IPS-15b (cell line): ENCODE results near the gene CTNNA3.

Experiments
- H3K27me3 ChIP-seq: one replicate; pipeline ENCODE4 v1.6.1; 2013; ENCODE audit warnings: low read length; ENCODE audit not compliant: control insufficient read depth, insufficient read depth
- H3K36me3 ChIP-seq: one replicate; pipeline ENCODE4 v1.6.1; 2013; ENCODE audit warnings: low read length; ENCODE audit not compliant: control insufficient read depth, insufficient read depth
- H3K4me1 ChIP-seq: one replicate; pipeline ENCODE4 v1.6.1; 2013; ENCODE audit warnings: mild to moderate bottlenecking, low read length; ENCODE audit not compliant: control insufficient read depth, insufficient read depth
- H3K4me3 ChIP-seq: one replicate; pipeline ENCODE4 v1.5.1; 2013; ENCODE audit warnings: low read depth, low read length
- H3K9ac ChIP-seq: one replicate; pipeline ENCODE4 v1.6.1; 2013; ENCODE audit warnings: low read depth, mild to moderate bottlenecking, low read length
- H3K9me3 ChIP-seq: one replicate; pipeline ENCODE4 v1.6.1; 2013; ENCODE audit warnings: mild to moderate bottlenecking, low read length; ENCODE audit not compliant: control insufficient read depth, insufficient read depth

CTNNA3 gene

DNA sequence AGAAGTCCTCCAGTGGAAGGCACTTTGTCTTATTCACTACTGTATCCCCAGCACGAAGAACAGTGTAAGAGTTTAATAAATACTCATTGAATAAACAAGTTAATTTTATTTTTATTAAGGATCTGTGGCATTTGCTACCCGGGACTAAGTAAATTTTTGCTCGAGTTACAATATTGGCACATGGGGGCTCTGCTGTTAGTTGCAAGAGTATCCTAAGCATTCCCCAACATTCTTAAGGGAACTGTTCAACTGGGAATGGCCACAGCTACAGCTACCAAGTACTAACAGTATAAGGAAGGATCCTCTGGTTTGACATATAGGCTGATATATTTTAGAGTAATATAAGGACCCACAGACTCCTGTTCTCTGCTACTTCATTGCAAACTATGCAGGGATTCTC is 778.9 kb downstream of the CTNNA3 start:
- Histone ChIP-seq H3K27me3 (no peaks in the 10 kb centered on the region), H3K36me3 (no peaks in the 10 kb centered on the region), H3K9me3 (no peaks in the 10 kb centered on the region), H3K4me3 (no peak overlapping the region), H3K4me1 (no peaks in the 10 kb centered on the region), H3K9ac (no peak overlapping the region)

GRCh38 chr10:66916030-66916429 is 780.0 kb downstream of the CTNNA3 start:
- H3K9ac ChIP-seq = no peak overlapping the region
- no peaks in the 10 kb centered on the region for H3K36me3 ChIP-seq
- H3K27me3 ChIP-seq = no peaks in the 10 kb centered on the region
- no peaks in the 10 kb centered on the region for H3K4me1 ChIP-seq
- H3K9me3 ChIP-seq = no peaks in the 10 kb centered on the region
- no peak overlapping the region for H3K4me3 ChIP-seq

GRCh38 chr10:66910671-66911070 is 785.3 kb downstream of the CTNNA3 start:
- Histone ChIP-seq H3K36me3 (no peaks in the 10 kb centered on the region), H3K9ac (no peak overlapping the region), H3K27me3 (no peaks in the 10 kb centered on the region), H3K4me3 (no peak overlapping the region), H3K9me3 (no peaks in the 10 kb centered on the region), H3K4me1 (no peaks in the 10 kb centered on the region)

GRCh38 chr10:66892871-66893270 is 803.1 kb downstream of the CTNNA3 start:
- Histone ChIP-seq H3K9ac (no peak overlapping the region), H3K4me1 (peaks cover 12% of the 10 kb centered on the region), H3K9me3 (no peaks in the 10 kb centered on the region), H3K4me3 (no peak overlapping the region), H3K36me3 (no peaks in the 10 kb centered on the region), H3K27me3 (no peaks in the 10 kb centered on the region)

- H3K9ac ChIP-seq = no peak overlapping the region
- H3K27me3 ChIP-seq = no peaks in the 10 kb centered on the region
- no peaks in the 10 kb centered on the region for H3K9me3 ChIP-seq
Observed at GRCh38 chr10:66888237-66888636, 807.8 kb downstream of the CTNNA3 start.

GRCh38 chr10:66886848-66887247 is 809.1 kb downstream of the CTNNA3 start:
- Histone ChIP-seq H3K4me1 (no peaks in the 10 kb centered on the region), H3K27me3 (no peaks in the 10 kb centered on the region), H3K4me3 (no peak overlapping the region), H3K9me3 (no peaks in the 10 kb centered on the region), H3K36me3 (no peaks in the 10 kb centered on the region), H3K9ac (no peak overlapping the region)

More at GRCh38 chr10:66888237-66888636, 807.8 kb downstream of the CTNNA3 start:
- Histone ChIP-seq H3K4me1 (peaks cover 5% of the 10 kb centered on the region), H3K36me3 (no peaks in the 10 kb centered on the region), H3K4me3 (no peak overlapping the region)

- no peak overlapping the region for H3K4me3 ChIP-seq
- H3K9ac ChIP-seq = no peak overlapping the region
- H3K4me1 ChIP-seq = no peaks in the 10 kb centered on the region
- H3K9me3 ChIP-seq = no peaks in the 10 kb centered on the region
- H3K36me3 ChIP-seq = no peaks in the 10 kb centered on the region
- no peaks in the 10 kb centered on the region for H3K27me3 ChIP-seq
Observed at GRCh38 chr10:66882271-66882670, 813.7 kb downstream of the CTNNA3 start.

GRCh38 chr10:66881814-66882213 is 814.2 kb downstream of the CTNNA3 start:
- Histone ChIP-seq H3K9me3 (no peaks in the 10 kb centered on the region), H3K4me3 (no peak overlapping the region), H3K27me3 (no peaks in the 10 kb centered on the region), H3K36me3 (no peaks in the 10 kb centered on the region), H3K4me1 (no peaks in the 10 kb centered on the region), H3K9ac (no peak overlapping the region)

DNA sequence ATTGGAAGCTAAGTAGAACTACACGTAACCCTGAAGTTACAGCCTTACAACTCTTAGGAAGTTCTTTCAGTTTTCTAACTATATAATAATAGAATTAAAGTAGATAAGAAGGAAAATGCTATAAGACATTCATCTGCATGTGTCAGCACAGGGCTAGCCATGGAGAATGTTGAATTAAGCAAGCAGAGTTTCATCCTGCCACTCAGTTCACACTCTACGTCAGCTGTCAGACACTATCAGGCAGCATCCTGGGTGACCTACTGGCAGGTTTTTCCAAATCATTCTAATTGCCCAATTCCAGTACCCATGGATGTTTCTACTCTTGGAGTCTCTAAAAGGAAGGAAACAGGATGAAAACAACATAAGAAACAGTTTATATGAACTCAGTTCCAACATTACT is 815.2 kb downstream of the CTNNA3 start:
- Histone ChIP-seq H3K4me1 (no peaks in the 10 kb centered on the region), H3K9me3 (no peaks in the 10 kb centered on the region), H3K4me3 (no peak overlapping the region), H3K27me3 (no peaks in the 10 kb centered on the region), H3K9ac (no peak overlapping the region), H3K36me3 (no peaks in the 10 kb centered on the region)

DNA sequence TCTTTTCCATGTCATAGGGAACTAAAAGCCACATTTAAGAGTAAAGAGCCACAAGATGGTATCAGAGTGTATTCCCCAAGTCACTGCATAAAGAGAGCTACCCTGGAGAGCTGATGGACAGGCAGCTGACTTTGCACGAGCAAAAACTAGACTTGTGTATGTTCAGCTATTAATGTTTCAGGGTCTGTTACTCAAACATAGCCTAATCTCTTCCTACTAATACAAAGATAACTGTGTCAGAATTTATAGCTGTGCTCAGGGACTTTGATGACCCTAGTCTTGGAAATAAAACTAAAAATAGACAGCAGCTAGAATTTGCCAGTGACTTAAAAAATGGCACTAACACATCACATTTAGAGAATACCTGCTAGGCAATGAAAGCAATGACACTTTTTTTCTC is 815.7 kb downstream of the CTNNA3 start:
- no peaks in the 10 kb centered on the region for H3K36me3 ChIP-seq
- H3K4me3 ChIP-seq = no peak overlapping the region
- no peaks in the 10 kb centered on the region for H3K9me3 ChIP-seq
- no peaks in the 10 kb centered on the region for H3K27me3 ChIP-seq
- no peaks in the 10 kb centered on the region for H3K4me1 ChIP-seq
- H3K9ac ChIP-seq = no peak overlapping the region

DNA sequence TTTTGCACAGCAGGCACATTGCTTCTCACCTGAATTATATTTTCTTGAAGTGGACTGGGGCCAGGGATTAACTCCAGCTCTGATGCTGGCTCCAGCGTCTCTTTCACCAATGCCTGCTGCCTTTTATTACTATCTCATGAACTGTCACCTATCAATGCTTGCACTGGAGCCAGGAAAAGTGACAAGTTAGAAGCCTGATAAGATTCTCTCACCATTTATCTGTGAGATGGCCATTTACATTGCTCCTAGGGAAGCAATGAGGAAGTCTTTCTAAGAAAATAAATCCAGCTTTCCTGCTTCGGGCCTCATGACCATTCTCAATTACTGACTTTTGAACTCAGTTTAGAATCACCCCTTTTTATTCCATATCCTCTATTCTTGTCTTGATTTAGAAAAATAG is 818.6 kb downstream of the CTNNA3 start:
- Histone ChIP-seq H3K4me1 (no peaks in the 10 kb centered on the region), H3K4me3 (no peak overlapping the region), H3K27me3 (no peaks in the 10 kb centered on the region), H3K9ac (no peak overlapping the region), H3K9me3 (no peaks in the 10 kb centered on the region), H3K36me3 (no peaks in the 10 kb centered on the region)

- Histone ChIP-seq H3K4me1 (no peaks in the 10 kb centered on the region), H3K9ac (no peak overlapping the region), H3K27me3 (no peaks in the 10 kb centered on the region), H3K9me3 (no peaks in the 10 kb centered on the region), H3K4me3 (no peak overlapping the region), H3K36me3 (no peaks in the 10 kb centered on the region)
Observed at GRCh38 chr10:66869635-66870034, 826.4 kb downstream of the CTNNA3 start.
